ENCODE data around the gene SLC7A4. TPM values are rescaled to one million over a fixed set of nuclear protein-coding genes. Genes with fewer than 3 reads are reported as not detected.

SLC7A4 gene
- total RNA-seq, 1 donor from 2014 or later: under 0.01 TPM

- FAIRE-seq: no peak
- TF ChIP-seq CTCF (IDR thresholded peaks at IDR 0.05; ENCODE audit: insufficient read depth, low read length, severe bottlenecking): no peak
- H3K4me3 ChIP-seq (ENCODE audit: low read depth, low read length): no peak overlapping the region
- DNase-seq (ENCODE audit: low read depth): no peak
- no peaks in the 10 kb centered on the region for H3K36me3 ChIP-seq (ENCODE audit: control insufficient read depth, insufficient read depth, low read length)
- H3K27me3 ChIP-seq (ENCODE audit: control insufficient read depth, insufficient read depth, low read length): no peaks in the 10 kb centered on the region
These were observed 15.4 kb upstream of the SLC7A4 start for GRCh38 chr22:21047730-21048129.

GRCh38 chr22:21047035-21047661, 14.8 kb upstream of the SLC7A4 start:
- TF ChIP-seq CTCF (IDR thresholded peaks at IDR 0.05; ENCODE audit: insufficient read depth, low read length, severe bottlenecking): no peak
- Histone ChIP-seq H3K4me3 (ENCODE audit: low read depth, low read length) (no peak overlapping the region), H3K27me3 (ENCODE audit: control insufficient read depth, insufficient read depth, low read length) (no peaks in the 10 kb centered on the region), H3K36me3 (ENCODE audit: control insufficient read depth, insufficient read depth, low read length) (no peaks in the 10 kb centered on the region)
- no peak for FAIRE-seq
- DNase-seq (ENCODE audit: low read depth): no peak

- no peak for TF ChIP-seq CTCF (IDR thresholded peaks at IDR 0.05; ENCODE audit: insufficient read depth, low read length, severe bottlenecking)
- Histone ChIP-seq H3K36me3 (ENCODE audit: control insufficient read depth, insufficient read depth, low read length) (no peaks in the 10 kb centered on the region), H3K27me3 (ENCODE audit: control insufficient read depth, insufficient read depth, low read length) (no peaks in the 10 kb centered on the region), H3K4me3 (ENCODE audit: low read depth, low read length) (peak within 1 kb of the TSS; percentile 32)
- peak; percentile 75 for DNase-seq (ENCODE audit: low read depth)
- no peak for FAIRE-seq
These were observed 13.4 kb upstream of the SLC7A4 start, which contains the start of gene LRRC74B for GRCh38 chr22:21045585-21046294. Gene LRRC74B (plus strand): TSS chr22:21045946. CDS start chr22:21045987, 41 bp downstream.

GRCh38 chr22:21044931-21045584, 12.7 kb upstream of the SLC7A4 start:
- DNase-seq (ENCODE audit: low read depth) (no peak), FAIRE-seq (peak; percentile 18)
- Histone ChIP-seq H3K4me3 (ENCODE audit: low read depth, low read length) (peak overlapping the region; percentile 18), H3K36me3 (ENCODE audit: control insufficient read depth, insufficient read depth, low read length) (no peaks in the 10 kb centered on the region), H3K27me3 (ENCODE audit: control insufficient read depth, insufficient read depth, low read length) (no peaks in the 10 kb centered on the region)
- TF ChIP-seq CTCF (IDR thresholded peaks at IDR 0.05; ENCODE audit: insufficient read depth, low read length, severe bottlenecking): no peak

GRCh38 chr22:21043860-21044535, 11.6 kb upstream of the SLC7A4 start:
- FAIRE-seq: no peak
- H3K27me3 ChIP-seq (ENCODE audit: control insufficient read depth, insufficient read depth, low read length): no peaks in the 10 kb centered on the region
- no peak overlapping the region for H3K4me3 ChIP-seq (ENCODE audit: low read depth, low read length)

More at GRCh38 chr22:21043860-21044535, 11.6 kb upstream of the SLC7A4 start:
- no peaks in the 10 kb centered on the region for H3K36me3 ChIP-seq (ENCODE audit: control insufficient read depth, insufficient read depth, low read length)
- no peak for DNase-seq (ENCODE audit: low read depth)
- no peak for TF ChIP-seq CTCF (IDR thresholded peaks at IDR 0.05; ENCODE audit: insufficient read depth, low read length, severe bottlenecking)

All from bronchial epithelial cell (primary cell).